Measurements from ENCODE around the gene GUCY1A2.

DNA sequence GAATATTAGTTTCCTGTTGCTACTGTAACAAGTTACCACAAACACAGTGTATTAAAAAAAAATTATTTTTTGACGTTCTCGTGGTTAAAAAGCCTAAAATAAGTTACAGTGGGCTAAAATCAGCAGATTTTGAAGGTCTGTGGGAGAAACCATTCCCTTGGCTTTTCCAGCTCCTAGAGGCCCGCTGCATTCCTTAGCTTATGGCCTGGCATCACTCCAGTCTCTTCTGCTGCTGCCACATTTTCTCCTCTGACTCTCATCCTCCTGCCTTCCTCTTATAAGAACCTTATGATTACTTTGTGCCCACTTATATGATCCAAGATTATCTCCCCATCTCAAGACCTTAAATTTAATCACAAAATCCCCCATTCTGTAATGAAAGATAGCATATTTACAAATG is 392.7 kb downstream of the GUCY1A2 start:
- TF ChIP-seq, protein P1, sequence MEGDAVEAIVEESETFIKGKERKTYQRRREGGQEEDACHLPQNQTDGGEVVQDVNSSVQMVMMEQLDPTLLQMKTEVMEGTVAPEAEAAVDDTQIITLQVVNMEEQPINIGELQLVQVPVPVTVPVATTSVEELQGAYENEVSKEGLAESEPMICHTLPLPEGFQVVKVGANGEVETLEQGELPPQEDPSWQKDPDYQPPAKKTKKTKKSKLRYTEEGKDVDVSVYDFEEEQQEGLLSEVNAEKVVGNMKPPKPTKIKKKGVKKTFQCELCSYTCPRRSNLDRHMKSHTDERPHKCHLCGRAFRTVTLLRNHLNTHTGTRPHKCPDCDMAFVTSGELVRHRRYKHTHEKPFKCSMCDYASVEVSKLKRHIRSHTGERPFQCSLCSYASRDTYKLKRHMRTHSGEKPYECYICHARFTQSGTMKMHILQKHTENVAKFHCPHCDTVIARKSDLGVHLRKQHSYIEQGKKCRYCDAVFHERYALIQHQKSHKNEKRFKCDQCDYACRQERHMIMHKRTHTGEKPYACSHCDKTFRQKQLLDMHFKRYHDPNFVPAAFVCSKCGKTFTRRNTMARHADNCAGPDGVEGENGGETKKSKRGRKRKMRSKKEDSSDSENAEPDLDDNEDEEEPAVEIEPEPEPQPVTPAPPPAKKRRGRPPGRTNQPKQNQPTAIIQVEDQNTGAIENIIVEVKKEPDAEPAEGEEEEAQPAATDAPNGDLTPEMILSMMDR (IDR thresholded peaks at IDR 0.05; ENCODE audit: borderline replicate concordance, extremely low read depth, low read length, poor library complexity, severe bottlenecking), result no peak
- TF ChIP-seq EZH2 (IDR thresholded peaks at IDR 0.05; ENCODE audit: borderline replicate concordance, low read depth, low read length, severe bottlenecking), result no peak

All from DND-41 (cell line).